GM19328 (cell line): ENCODE results near the gene KRT6C.

ENCODE experiments used
- ATAC-seq: cut with Tn5 transposase; IDR thresholded peaks from one replicate; pipeline ENCODE4 v1.9.1; 2021; ENCODE audit warnings: mild to moderate bottlenecking, moderate library complexity; ENCODE audit not compliant: unreplicated experiment

Gene KRT6C

GRCh38 chr12:52473768-52474167 is at the start of gene KRT6C:
TSS of gene KRT6C (minus strand) at chr12:52473805. CDS start at chr12:52473737, 68 bp downstream.
- no peak for ATAC-seq

- ATAC-seq: no peak
Observed at GRCh38 chr12:52522346-52523011, 48.9 kb upstream of the KRT6C start.

- ATAC-seq: no peak
Observed at GRCh38 chr12:52521568-52522266, 48.1 kb upstream of the KRT6C start.

DNA sequence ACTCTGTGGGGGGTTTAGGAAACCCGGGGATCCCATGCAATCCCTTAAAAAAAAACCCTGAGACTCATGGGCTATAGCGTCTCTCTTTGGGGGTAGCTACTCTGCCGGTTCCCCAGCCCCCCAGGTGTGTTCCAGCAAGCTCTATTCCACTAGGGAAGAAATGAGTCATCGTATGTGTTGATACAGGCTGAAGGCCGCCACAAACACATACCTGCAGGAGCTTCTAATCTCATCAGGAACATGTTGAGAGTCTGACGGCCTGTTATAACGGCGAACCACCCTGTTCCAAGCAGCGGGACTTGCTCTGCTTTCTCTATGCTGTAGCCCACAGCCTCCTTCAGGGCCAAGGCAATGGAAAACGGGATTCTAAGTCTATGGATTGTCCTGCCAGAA is 47.6 kb upstream of the KRT6C start:
- ATAC-seq: no peak

DNA sequence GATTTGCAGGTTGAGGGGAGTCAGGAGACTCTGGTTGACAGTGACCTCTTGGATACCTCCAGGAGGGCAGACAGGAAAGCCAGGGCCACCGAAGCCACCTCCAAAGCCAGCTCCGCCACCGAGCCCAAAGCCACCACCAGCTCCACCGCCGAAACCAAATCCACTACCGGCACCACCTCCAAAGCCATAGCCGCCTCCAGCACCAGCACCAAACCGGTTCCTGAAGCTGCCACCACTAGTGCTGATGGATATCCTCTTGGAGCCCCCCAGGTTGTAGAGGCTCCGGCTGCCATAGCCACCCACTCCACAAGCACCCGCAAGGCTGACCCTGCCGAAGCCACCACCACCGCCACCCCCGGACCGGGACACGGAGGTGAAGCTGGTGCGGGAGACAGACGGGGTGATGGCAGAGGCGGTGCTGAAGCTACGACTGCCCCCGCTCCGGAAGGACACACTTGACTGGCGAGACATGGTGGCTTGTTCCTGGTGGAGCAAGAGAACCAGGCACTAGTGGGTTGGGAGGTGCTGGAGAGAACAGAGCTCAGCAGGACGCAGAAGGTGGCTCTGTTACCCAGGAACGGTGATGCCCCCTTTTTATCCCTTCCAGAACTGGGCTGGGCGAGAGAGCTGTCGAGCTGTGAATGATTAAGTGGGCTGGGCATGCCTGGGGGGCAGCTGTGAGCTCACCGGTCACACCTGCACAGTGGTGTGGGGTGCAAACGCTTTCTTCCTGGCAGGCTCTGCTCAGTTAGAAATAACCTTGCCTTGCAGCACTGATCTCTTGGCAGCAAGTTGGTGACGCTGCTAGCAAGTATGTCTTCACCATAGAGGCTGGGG is 46.4 kb upstream of the KRT6C start, which contains the start of gene KRT5:
Gene KRT5, minus strand, starts transcription at position 569 of the 837 bp plus-strand sequence. Its CDS starts 98 bp downstream, at position 471.
- ATAC-seq: no peak

- no peak for ATAC-seq
Observed at GRCh38 chr12:52519387-52519703, 45.7 kb upstream of the KRT6C start.

DNA sequence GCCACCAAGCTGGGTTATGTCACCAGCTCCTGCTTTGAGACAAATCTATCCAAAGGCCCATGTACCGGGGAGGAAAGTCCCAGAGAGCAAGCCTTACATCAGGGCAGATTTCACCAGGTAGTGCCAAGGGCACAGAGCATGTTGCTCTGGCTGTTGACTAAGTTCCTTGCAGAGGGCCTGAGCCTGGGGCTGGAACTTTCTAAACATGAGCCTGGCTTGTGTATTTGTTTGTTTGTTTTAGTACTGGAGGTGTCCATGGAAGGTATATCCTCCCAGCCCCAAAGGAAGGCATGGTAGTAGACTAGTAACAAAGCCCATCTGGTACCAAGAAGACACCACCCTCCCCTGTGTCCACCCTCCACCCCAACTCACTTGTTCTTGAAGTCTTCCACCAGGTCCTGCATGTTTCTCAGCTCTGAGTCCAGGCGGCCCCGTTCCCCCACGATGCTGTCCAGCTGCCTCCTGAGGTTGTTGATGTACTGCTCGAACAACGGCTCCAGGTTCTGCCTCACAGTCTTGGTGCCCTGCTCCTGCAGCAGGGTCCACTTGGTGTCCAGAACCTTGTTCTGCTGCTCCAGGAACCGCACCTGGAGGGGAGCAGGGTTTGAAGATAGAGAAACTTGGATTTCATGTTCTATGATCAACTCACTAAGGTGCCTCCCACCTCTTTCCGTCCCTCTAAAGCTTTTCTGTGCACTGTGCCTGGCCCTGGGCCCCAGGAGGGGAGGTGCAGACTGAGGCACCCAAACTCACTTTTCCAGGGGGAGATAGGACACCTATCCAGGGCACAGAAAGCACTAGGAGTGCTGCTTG is 45.2 kb upstream of the KRT6C start:
- no peak for ATAC-seq

DNA sequence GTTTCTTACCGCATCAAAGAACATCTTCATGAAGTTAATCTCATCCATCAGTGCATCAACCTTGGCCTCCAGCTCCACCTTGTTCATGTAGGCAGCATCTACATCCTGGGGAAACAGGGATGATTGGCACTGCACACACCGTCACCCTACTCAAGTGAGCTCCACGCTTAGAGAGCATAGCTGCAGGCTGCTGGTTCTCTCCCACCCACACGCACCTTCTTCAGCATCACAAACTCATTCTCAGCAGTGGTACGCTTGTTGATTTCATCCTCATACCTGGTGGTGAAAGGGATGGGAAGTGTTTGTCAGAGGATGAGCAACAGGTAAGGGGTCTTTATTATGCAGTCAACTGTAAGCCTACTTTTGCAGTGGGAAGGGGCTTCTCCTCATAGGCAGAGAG is 44.3 kb upstream of the KRT6C start:
- ATAC-seq: no peak

DNA sequence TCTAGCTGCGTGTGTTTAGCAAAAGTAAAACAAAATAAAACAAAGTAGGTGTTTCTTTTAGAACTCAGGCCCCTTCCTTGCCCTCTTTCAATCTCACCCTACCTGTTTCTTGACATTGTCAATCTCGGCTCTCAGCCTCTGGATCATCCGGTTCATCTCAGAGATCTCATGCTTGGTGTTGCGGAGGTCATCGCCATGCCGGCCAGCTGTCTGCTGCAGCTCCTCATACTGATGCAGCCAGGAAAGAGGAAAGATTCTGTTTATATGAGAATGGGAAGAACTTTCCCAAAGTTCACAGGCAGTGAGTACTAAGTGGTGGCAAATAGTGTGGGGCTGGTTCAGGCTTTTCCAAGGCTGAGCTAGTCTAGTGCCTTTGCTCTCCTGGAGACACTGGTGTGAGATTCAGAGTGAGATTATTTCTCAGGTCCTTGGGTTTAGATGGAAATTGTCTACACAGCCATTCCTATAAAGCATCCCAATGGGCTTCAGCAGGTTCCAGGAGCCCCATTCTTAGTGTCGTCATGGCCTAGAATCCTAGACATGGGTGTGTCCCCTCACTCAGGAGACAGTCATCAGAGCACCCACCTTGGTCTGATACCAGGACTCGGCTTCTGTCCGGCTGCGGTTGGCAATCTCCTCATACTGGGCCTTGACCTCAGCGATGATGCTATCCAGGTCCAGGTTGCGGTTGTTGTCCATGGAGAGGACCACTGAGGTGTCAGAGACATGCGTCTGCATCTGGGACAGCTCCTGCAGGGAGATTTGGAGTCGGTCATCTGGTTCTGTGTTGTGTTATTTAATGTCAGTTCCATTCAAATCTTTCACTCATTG is 43.6 kb upstream of the KRT6C start:
- no peak for ATAC-seq

DNA sequence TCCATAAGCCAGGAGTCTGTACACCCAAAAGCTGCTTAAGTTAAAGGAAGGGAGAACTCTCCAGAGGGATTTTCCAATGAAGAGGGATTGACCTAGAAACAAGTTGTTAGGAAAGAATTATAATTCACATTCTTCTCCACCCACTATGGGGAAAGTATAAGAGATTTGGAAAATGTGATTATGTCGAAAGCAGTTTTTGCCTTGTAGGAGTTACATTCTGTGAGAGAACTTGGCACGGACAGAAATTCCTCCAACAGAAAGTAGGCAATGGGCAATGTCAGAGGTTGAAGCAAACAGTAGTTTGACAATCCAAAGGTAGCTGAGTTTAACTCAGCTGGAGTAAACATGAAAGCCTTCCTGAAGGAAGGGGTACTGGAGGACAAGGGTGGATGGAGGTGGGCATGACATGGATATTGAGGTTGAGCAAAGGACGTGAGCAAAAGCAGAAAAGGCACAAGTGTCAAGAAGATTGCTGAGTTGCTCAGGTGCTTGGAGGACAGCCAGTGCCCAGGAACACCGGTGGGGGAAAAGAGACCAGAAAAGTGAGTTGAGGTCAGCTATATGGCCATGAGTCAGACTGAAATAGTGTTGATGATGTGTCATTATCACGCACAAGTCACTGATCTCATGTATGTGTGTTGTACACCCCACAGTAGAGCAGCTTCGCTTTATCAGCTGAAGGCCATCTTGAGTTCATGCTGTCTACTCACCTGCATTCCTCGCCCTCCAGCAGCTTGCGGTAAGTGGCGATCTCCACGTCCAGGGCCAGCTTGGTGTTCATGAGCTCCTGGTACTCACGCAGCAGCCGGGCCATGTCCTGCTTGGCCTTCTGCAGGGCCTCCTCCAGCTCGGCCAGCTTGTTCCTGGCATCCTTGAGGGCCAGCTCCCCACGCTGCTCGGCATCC is 42.6 kb upstream of the KRT6C start:
- no peak for ATAC-seq

GRCh38 chr12:52515319-52515646 is 41.7 kb upstream of the KRT6C start:
- ATAC-seq: no peak

DNA sequence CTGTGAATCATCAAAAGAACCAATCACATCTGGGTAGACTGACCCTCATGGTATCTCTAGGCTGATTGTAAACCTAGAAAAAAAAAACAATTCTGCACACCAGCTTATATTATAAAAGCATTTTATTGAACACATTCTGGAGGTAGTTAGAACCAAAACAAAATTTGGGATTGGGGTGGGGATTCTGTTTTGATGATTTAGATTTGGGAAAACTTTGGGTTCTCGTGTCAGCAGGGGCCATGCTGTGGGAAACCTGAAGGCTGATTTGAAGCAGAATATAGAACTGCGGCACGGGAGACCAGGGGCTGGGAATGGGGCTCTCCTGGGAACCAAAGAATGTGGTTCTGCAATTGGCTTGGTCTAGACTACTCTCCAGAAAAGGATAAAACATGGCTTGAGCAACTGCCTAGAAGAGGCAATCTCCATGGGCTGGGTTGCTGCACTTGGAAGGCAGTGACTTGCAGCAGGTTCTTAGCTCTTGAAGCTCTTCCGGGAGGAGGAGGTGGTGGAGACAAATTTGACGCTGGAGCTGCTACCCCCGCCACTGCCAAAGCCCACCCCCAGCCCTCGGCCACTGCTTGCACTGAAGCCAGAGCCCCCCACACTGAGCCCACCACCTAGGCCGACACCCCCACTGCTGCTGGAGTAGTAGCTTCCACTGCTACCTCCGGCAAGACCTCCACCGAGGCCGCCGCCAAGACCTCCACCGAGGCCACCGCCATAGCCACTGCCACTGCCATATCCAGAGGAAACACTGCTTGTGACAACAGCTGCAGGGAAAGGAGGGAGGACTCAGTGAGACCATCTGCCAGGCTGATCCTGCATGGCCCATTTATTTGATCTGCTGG is 41.1 kb upstream of the KRT6C start:
- no peak for ATAC-seq

GRCh38 chr12:52513736-52514135 is 40.1 kb upstream of the KRT6C start:
- no peak for ATAC-seq

DNA sequence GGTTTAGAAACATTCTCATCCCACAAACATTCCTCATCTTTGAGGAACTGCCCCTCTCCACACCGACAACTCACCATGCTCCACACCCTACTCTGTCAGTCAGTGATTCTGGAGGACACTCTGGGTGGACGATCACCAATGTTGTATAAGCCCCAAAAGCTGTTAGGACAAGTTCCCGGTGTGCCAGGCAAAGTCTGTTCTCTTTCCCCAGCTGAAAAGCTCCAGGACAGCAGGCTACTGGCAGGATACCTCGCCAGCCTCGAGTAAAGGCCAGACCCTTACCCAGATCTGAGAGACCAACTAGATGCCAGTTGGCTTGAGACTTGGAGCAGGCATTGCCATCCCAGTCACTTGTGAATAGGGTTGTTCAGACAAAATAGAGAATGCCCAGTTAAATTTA is 34.6 kb upstream of the KRT6C start:
- no peak for ATAC-seq

GRCh38 chr12:52506858-52507715 is 33.5 kb upstream of the KRT6C start:
- ATAC-seq: no peak

DNA sequence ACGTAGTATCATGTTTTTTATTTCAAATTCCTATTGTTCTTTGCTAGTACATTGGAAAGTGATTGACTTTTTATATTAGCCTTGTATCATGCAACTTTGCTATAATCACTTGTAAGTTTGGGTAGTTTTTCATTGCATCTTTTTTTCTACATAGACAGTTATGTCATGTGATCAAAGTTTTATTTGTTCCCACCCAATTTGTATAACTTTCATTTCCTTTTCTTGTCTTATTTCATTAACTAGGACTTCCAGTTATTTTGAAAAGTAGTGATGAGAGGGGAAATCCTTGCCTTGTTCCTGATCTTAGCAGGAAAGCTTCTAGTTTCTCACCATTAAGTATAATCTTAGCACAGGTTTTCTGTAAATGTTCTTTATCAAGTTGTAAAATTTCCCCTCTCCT is 29.3 kb upstream of the KRT6C start:
- no peak for ATAC-seq

GRCh38 chr12:52501490-52501889 is 27.9 kb upstream of the KRT6C start:
- ATAC-seq: no peak
